ENCODE data around the gene C15orf62.

Gene C15orf62

DNA sequence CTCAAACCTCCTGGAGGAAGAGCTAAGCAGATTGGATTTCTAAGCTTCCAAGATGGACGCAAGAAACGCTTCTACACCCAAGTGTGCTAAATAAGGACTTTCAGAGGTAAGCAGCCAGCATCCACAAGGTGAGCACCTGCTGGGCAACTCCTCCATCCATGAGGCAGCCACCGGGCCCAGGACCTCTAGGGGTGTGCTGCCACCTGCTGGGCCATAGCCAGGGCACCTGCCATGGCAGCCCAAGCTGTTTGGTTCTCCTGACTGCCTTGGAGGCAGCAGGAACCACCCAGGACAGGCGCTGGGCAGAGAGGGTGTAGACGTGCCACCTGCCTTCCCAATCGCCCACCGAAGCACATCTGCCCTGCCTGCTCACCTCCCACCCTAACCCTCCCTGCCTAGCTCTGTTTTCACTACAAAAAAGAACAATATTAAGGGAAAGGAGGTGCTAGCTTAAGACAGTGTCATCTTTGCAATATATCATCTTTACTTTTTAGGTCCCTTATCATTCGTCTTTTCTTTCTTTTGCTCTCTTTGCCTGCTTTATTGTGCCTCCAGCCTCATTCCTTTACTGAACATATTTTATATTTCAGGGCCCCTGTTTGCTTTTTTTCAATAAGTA lies 12.9 kb downstream of the C15orf62 start:
- POLR2A ChIA-PET, result no interaction called here
- H3K4me3 ChIP-seq (ENCODE audit: low read depth, low read length), result no peak overlapping the region
- CTCF ChIA-PET, result interaction anchor here (0.6 to 2.4 kb wide), 10 partner anchors 9 to 109 kb away, joined by 3 to 11 read pairs (median 4); no protein-coding TSS in a partner anchor
- DNase-seq (ENCODE audit: low read depth, low spot score), result no peak
- TF ChIP-seq CTCF (IDR thresholded peaks at IDR 0.05; ENCODE audit: insufficient read depth, low read length, missing control alignments), result peak; percentile 55

- H3K4me3 ChIP-seq (ENCODE audit: low read depth, low read length), result no peak overlapping the region
- ChIA-PET CTCF (interaction anchor here (0.8 to 2.1 kb wide), 7 partner anchors 14 to 109 kb away, joined by 3 to 11 read pairs (median 6); partner anchors contain the start of genes DNAJC17, VPS18 and ZFYVE19), POLR2A (no interaction called here)
- no peak for DNase-seq (ENCODE audit: low read depth, low spot score)
- no peak for TF ChIP-seq CTCF (IDR thresholded peaks at IDR 0.05; ENCODE audit: insufficient read depth, low read length, missing control alignments)
These were observed 15.4 kb downstream of the C15orf62 start for GRCh38 chr15:40785164-40785563.

GRCh38 chr15:40785814-40786213 lies 16.0 kb downstream of the C15orf62 start:
- no peak for DNase-seq (ENCODE audit: low read depth, low spot score)
- H3K4me3 ChIP-seq (ENCODE audit: low read depth, low read length), result no peak overlapping the region
- no peak for TF ChIP-seq CTCF (IDR thresholded peaks at IDR 0.05; ENCODE audit: insufficient read depth, low read length, missing control alignments)
- POLR2A ChIA-PET, result no interaction called here
- CTCF ChIA-PET, result interaction anchor here (0.7 to 2.1 kb wide), 8 partner anchors 15 to 109 kb away, joined by 3 to 11 read pairs (median 5); partner anchors contain the start of genes DNAJC17, VPS18 and ZFYVE19

DNA sequence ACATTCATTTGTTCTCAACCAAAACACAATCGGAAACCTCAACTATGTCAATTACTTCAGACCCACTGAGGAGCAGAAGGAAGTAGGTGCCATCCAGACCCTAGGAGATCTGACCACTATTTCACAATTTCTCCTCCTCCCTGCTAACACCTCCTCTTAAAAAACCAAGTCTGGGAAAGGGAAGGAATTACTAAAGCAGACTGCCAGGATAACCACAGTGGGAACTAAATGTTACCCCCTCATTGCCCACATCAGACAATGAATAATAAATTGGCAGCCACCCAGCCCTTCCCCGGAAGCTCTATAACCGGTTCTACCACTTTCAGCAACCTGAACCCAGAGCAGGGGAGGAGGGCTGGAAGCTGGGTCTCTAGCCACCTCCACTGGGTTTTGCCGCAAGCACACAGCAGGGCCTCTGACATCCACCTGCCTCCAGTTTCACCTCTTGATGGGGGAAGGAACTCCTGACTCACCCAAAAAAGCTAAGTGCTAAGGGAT lies 17.6 kb downstream of the C15orf62 start:
- no peak for TF ChIP-seq CTCF (IDR thresholded peaks at IDR 0.05; ENCODE audit: insufficient read depth, low read length, missing control alignments)
- H3K4me3 ChIP-seq (ENCODE audit: low read depth, low read length), result no peak overlapping the region
- ChIA-PET POLR2A (no interaction called here), CTCF (interaction anchor here (0.8 to 3.3 kb wide), 5 partner anchors 23 to 106 kb away, joined by 3 to 18 read pairs (median 4); partner anchors contain the start of genes GCHFR and VPS18)
- no peak for DNase-seq (ENCODE audit: low read depth, low spot score)

DNA sequence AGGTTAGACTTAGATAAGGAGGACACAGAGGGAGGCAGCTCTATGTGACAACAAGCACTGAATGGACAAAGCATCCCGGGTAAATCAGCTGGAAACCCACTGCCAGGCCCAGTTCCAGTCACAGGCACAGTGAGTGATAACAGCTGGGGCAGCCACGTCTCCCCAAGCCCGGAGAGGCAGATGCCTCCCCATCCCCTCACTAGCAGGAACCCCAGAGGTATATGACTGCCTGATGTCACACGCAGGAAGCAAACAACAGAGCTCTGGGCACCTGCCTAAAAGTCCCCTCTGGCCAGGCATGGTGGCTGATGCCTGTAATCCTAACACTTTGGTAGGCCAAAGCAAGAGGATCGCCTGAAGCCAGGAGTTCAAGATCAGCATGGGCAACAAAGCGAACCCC lies 18.2 kb downstream of the C15orf62 start:
- H3K4me3 ChIP-seq (ENCODE audit: low read depth, low read length), result no peak overlapping the region
- no peak for DNase-seq (ENCODE audit: low read depth, low spot score)
- TF ChIP-seq CTCF (IDR thresholded peaks at IDR 0.05; ENCODE audit: insufficient read depth, low read length, missing control alignments), result no peak
- ChIA-PET CTCF (interaction anchor here (0.8 to 3.3 kb wide), 5 partner anchors 21 to 106 kb away, joined by 3 to 18 read pairs (median 4); partner anchors contain the start of genes GCHFR and VPS18), POLR2A (no interaction called here)

DNA sequence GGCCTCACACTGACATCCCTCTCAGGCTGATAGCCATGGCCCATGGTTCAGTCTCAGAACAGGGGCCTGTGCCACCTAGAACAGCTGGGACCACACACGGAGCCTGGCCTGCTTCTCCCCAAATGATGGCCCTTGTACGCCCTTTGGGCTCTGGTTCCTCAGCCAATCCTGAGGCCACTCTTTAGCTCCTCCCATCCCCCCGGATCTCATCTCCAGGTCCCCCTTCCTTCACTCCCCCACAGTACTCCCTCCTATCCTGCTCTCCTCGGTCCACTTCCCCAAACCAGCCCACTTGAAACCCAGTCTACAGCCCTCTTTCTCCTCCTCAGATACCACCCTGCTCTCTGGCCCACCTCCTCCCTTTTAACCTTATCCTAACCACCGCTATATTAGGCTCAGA lies 19.3 kb downstream of the C15orf62 start:
- CTCF ChIA-PET, result interaction anchor here (1.4 to 3.3 kb wide), 2 partner anchors 22 to 69 kb away, joined by 3 to 18 read pairs; no protein-coding TSS in a partner anchor
- POLR2A ChIA-PET, result no interaction called here
- no peak overlapping the region for H3K4me3 ChIP-seq (ENCODE audit: low read depth, low read length)
- no peak for DNase-seq (ENCODE audit: low read depth, low spot score)
- TF ChIP-seq CTCF (IDR thresholded peaks at IDR 0.05; ENCODE audit: insufficient read depth, low read length, missing control alignments), result no peak

Data from AG04449 (cell line).